NT2/D1 (cell line): ENCODE results near the gene ZC3H7B.

Source experiments
- DNase-seq: peaks from one replicate; pipeline ENCODE4 v3.0.0-alpha.2; 2011; ENCODE audit warnings: low read depth, low spot score
- H3K27me3 ChIP-seq: 2 replicates; pipeline ENCODE4 v1.6.0; 2011; ENCODE audit warnings: mild to moderate bottlenecking; ENCODE audit not compliant: insufficient read length, insufficient read depth
- H3K36me3 ChIP-seq: 2 replicates; pipeline ENCODE4 v1.6.1; 2011; ENCODE audit warnings: mild to moderate bottlenecking, low read length, mixed read lengths; ENCODE audit not compliant: insufficient read depth, insufficient read length
- H3K4me1 ChIP-seq: 2 replicates; pipeline ENCODE4 v1.5.1; 2011; ENCODE audit not compliant: insufficient read depth, insufficient read length
- H3K4me3 ChIP-seq: 2 replicates; pipeline ENCODE4 v1.5.1; 2011; ENCODE audit warnings: low read depth; ENCODE audit not compliant: insufficient read length
- H3K9ac ChIP-seq: 2 replicates; pipeline ENCODE4 v1.6.0; 2011; ENCODE audit warnings: low read depth; ENCODE audit not compliant: insufficient read length
- H3K9me3 ChIP-seq: 2 replicates; pipeline ENCODE4 v1.5.1; 2011; ENCODE audit warnings: mild to moderate bottlenecking, low read length; ENCODE audit not compliant: insufficient read depth
- SUZ12 ChIP-seq: IDR thresholded peaks from 2 replicates; pipeline ENCODE4 v1.6.1; 2011; ENCODE audit not compliant: insufficient read length, insufficient read depth; ENCODE audit errors: extremely low read depth
- YY1 ChIP-seq: IDR thresholded peaks from 2 replicates; pipeline ENCODE4 v1.6.1; 2011; ENCODE audit not compliant: insufficient read length, insufficient read depth
- ZNF274 ChIP-seq: IDR thresholded peaks from 2 replicates; pipeline ENCODE4 v1.6.1; 2011; ENCODE audit warnings: mild to moderate bottlenecking, low read depth, low read length

ZC3H7B gene

GRCh38 chr22:41314821-41315220 is 13.5 kb downstream of the ZC3H7B start:
- no peak for DNase-seq
- peaks cover 8% of the 10 kb centered on the region for H3K36me3 ChIP-seq
- TF ChIP-seq SUZ12: no peak
- TF ChIP-seq YY1: no peak
- no peak for TF ChIP-seq ZNF274

DNA sequence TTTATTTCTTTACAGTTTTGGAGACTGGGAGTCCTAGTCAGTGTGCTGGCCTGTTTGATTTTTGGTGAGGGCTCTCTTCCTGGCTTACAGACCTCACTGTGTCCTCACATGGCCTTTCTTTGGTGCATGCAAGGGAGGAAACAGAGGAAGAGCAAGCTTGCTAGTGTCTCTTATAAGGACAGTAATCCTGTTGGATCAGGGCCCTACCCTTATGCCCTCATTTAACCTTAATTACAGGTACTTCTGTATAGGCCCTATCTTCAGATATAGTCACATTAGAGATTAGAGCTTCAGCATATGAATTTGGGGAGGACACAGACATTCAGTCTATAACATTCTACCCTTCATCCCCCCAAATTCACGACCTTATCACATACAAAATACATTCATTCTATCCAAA is 14.3 kb downstream of the ZC3H7B start:
- DNase-seq: no peak
- Histone ChIP-seq H3K9ac (no peak overlapping the region), H3K4me3 (no peak overlapping the region), H3K27me3 (no peaks in the 10 kb centered on the region), H3K36me3 (peaks cover 9% of the 10 kb centered on the region), H3K4me1 (peaks cover 3% of the 10 kb centered on the region), H3K9me3 (no peaks in the 10 kb centered on the region)
- TF ChIP-seq SUZ12 (no peak), ZNF274 (no peak), YY1 (no peak)

More at GRCh38 chr22:41314821-41315220, 13.5 kb downstream of the ZC3H7B start:
- no peak overlapping the region for H3K4me3 ChIP-seq
- no peaks in the 10 kb centered on the region for H3K9me3 ChIP-seq
- H3K9ac ChIP-seq: no peak overlapping the region
- peaks cover 3% of the 10 kb centered on the region for H3K4me1 ChIP-seq
- no peaks in the 10 kb centered on the region for H3K27me3 ChIP-seq

GRCh38 chr22:41320416-41321240 is 19.3 kb downstream of the ZC3H7B start:
- Histone ChIP-seq H3K9me3 (no peaks in the 10 kb centered on the region), H3K9ac (no peak overlapping the region), H3K36me3 (peaks cover 42% of the 10 kb centered on the region), H3K4me3 (no peak overlapping the region), H3K4me1 (peaks cover 8% of the 10 kb centered on the region), H3K27me3 (no peaks in the 10 kb centered on the region)
- DNase-seq: no peak
- TF ChIP-seq ZNF274 (no peak), YY1 (no peak)

- H3K4me1 ChIP-seq: peaks cover 8% of the 10 kb centered on the region
- no peaks in the 10 kb centered on the region for H3K27me3 ChIP-seq
- peaks cover 79% of the 10 kb centered on the region for H3K36me3 ChIP-seq
- no peak for TF ChIP-seq YY1
- TF ChIP-seq SUZ12: no peak
- no peak for TF ChIP-seq ZNF274
- H3K9ac ChIP-seq: no peak overlapping the region
- DNase-seq: no peak
- H3K4me3 ChIP-seq: no peak overlapping the region
- H3K9me3 ChIP-seq: no peaks in the 10 kb centered on the region
Observed at GRCh38 chr22:41324821-41325528, 23.6 kb downstream of the ZC3H7B start.

GRCh38 chr22:41327124-41327523 is 25.8 kb downstream of the ZC3H7B start:
- H3K9me3 ChIP-seq: no peaks in the 10 kb centered on the region
- peaks cover 8% of the 10 kb centered on the region for H3K4me1 ChIP-seq
- no peak overlapping the region for H3K4me3 ChIP-seq
- H3K36me3 ChIP-seq: peaks cover 73% of the 10 kb centered on the region
- no peak for DNase-seq
- no peaks in the 10 kb centered on the region for H3K27me3 ChIP-seq
- no peak overlapping the region for H3K9ac ChIP-seq
- TF ChIP-seq ZNF274 (no peak), YY1 (no peak), SUZ12 (no peak)

GRCh38 chr22:41330169-41330568 is 28.8 kb downstream of the ZC3H7B start:
- H3K9me3 ChIP-seq: no peaks in the 10 kb centered on the region
- H3K4me3 ChIP-seq: no peak overlapping the region
- H3K36me3 ChIP-seq: peaks cover 78% of the 10 kb centered on the region
- no peak overlapping the region for H3K9ac ChIP-seq
- TF ChIP-seq SUZ12 (no peak), ZNF274 (no peak), YY1 (no peak)
- peaks cover 6% of the 10 kb centered on the region for H3K4me1 ChIP-seq
- no peak for DNase-seq
- H3K27me3 ChIP-seq: no peaks in the 10 kb centered on the region

DNA sequence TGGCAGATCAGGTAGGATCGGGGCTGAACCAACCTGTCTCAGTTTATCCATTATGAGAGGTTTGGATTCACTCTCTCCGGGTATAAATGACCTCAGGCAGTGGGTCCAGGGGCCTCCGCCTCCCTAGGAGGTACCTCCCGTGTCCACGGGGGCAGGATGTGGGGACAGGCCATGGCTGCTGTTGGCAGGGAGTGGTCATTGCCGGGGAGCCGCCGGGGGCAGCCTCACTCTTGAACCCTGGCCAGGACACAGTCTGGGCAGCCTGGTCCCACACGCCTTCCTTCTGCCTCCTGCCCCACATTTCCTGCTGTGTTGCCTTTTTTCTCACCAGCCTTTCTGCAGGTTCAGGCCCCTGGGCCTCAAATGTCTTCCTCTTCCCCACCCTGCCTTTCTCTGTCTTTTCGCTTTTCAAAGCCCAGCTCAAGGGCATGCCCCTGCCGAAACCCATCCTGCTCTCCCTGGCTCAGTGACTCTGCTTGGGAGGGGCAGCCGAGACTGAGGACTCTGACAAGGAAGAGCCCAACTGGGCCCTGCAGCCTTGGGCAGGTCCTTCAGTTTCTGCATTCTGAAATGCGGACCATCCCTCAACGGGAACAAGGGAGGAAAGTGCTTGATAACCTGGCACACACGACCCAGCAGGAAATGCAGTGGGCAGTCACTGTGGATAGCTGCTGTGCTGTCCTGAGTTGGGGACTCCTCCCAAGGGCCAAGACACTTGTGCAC is 31.1 kb downstream of the ZC3H7B start:
- no peak overlapping the region for H3K9ac ChIP-seq
- TF ChIP-seq ZNF274 (no peak), SUZ12 (no peak)
- H3K4me1 ChIP-seq: peaks cover 6% of the 10 kb centered on the region
- peaks cover 65% of the 10 kb centered on the region for H3K36me3 ChIP-seq
- no peak overlapping the region for H3K4me3 ChIP-seq
- no peak for DNase-seq
- H3K27me3 ChIP-seq: no peaks in the 10 kb centered on the region
- H3K9me3 ChIP-seq: no peaks in the 10 kb centered on the region
